Spleen (tissue), 11 donors: ENCODE measurements around the gene SZRD1. TPM values are rescaled to one million over a fixed set of nuclear protein-coding genes. Genes with fewer than 3 reads are reported as not detected.
A peak's percentile ranks its signal among the peaks of the same experiment; 100 is the strongest.

Source experiments
- DNase-seq: peaks from one replicate; pipeline ENCODE4 v3.0.0-alpha.2; 2020
- H3K27ac ChIP-seq, 8 donors: fragments of 200-600 bp; sonication (generic) in 7 of 8; 1 replicate in 4 of 8; 2 replicates in 4 of 8; pipeline versions ENCODE4 v1.5.0 to v1.8.0; 2016 to 2021; ENCODE audit warnings: inconsistent platforms in 4 of 8, mild to moderate bottlenecking in 4 of 8, moderate library complexity in 1 of 8
- H3K27me3 ChIP-seq, 7 donors: fragments of 200-600 bp; sonication (generic) in 6 of 7; replicated peaks in 1 of 7; 1 replicate in 4 of 7; 2 replicates in 3 of 7; pipeline versions ENCODE4 v1.5.0 to v1.8.0; 2016 to 2021; ENCODE audit warnings: inconsistent platforms in 3 of 7, mild to moderate bottlenecking in 1 of 7
- H3K36me3 ChIP-seq, 6 donors: fragments of 200-600 bp; sonication (generic) in 5 of 6; 1 replicate in 4 of 6; 2 replicates in 2 of 6; pipeline versions ENCODE4 v1.5.0 to v1.8.0; 2016 to 2021; ENCODE audit warnings: inconsistent platforms in 2 of 6
- H3K4me1 ChIP-seq, 6 donors: fragments of 200-600 bp; sonication (generic) in 5 of 6; 1 replicate in 3 of 6; 2 replicates in 3 of 6; pipeline versions ENCODE4 v1.5.0 to v1.8.0; 2016 to 2021; ENCODE audit warnings: inconsistent platforms in 3 of 6
- H3K4me3 ChIP-seq, 8 donors: fragments of 200-600 bp; sonication (generic) in 7 of 8; 1 replicate in 4 of 8; 2 replicates in 4 of 8; pipeline versions ENCODE4 v1.5.0 to v1.8.0; 2016 to 2021; ENCODE audit warnings: inconsistent platforms in 4 of 8, mild to moderate bottlenecking in 4 of 8, moderate library complexity in 2 of 8
- H3K9me3 ChIP-seq, 8 donors: fragments of 200-600 bp; sonication (generic) in 7 of 8; 1 replicate in 4 of 8; 2 replicates in 4 of 8; pipeline versions ENCODE4 v1.5.0 to v1.8.0; 2016 to 2021; ENCODE audit warnings: inconsistent platforms in 4 of 8
- CTCF ChIP-seq, 11 experiments: fragments of 200-600 bp in 7 of 11; fragments of 450-650 bp in 4 of 11; sonication (generic) in 4 of 11; IDR thresholded peaks in 8 of 11; conservative IDR thresholded peaks in 3 of 11; 1 replicate in 7 of 11; 2 replicates in 4 of 11; pipeline versions ENCODE4 v1.4.0 to v1.8.0; 2016 to 2021; ENCODE audit warnings: antibody characterized with exemption in 11 of 11, inconsistent platforms in 4 of 11, mild to moderate bottlenecking in 1 of 11
- POLR2A ChIP-seq, 3 donors: fragments of 450-650 bp; IDR thresholded peaks; one replicate each; pipeline ENCODE4 v1.5.1; 2017; ENCODE audit warnings: antibody characterized with exemption in 3 of 3, mild to moderate bottlenecking in 1 of 3
- POLR2AphosphoS5 ChIP-seq, 3 donors: sonication (generic); formaldehyde crosslinking; IDR thresholded peaks; one replicate each; pipeline ENCODE4 v1.5.1; 2017; ENCODE audit warnings: antibody characterized with exemption in 3 of 3
- whole genome bisulfite sequencing, 5 donors: extraction: QIAGEN DNeasy Blood & Tissue Kit in 3 of 5; methylation state at CpG; one replicate each; pipeline versions ENCODE4 v1.1.5 to v1.1.7; 2013 to 2018; 5-methylcytosine and 5-hydroxymethylcytosine counted together
- intact Hi-C: fragments of 100-400 bp; cut with DNase I; formaldehyde crosslinking; loops from one replicate; pipeline ENCODE4 v1.15.0; 2023; ENCODE audit warnings: low total_unique reads
- polyA plus RNA-seq, 3 donors: library from polyadenylated mRNA; stranded (reverse); fragments of 200-250 nt; gene quantifications; one replicate each; pipeline ENCODE4 v1.2.1, GENCODE V29; 2013
- total RNA-seq, 7 donors: library from RNA; depleted of rRNA in 3 of 7; stranded (reverse); fragments of >200 nt in 3 of 7; fragmentation: NEBNext Ultra II Directional in 4 of 7; extraction: Animal tissue kit (Norgen Biotek cat#: 25700) in 4 of 7; gene quantifications; one replicate each; pipeline versions ENCODE4 v1.1.0 to v1.2.1, GENCODE V29; 2016 to 2021
- donor health status: healthy with polysubstance abuse.
- donor health status: DM: no; HTN: no; CAD: no; lungs with moderate emphysema.
- donor health status: DM: no; HTN: no; CAD: no.
- donor health status: Bipolar disorder and iron deficiency.
- donor health status: healthy.
- donor health status: DM: no; HTN: no; CAD: no.
- donor health status: DM: yes; HTN: yes; CAD: no.

The SZRD1 gene
- total and polyA plus RNA-seq, 10 donors: 37.8 to 129 (median 84.6) TPM

- intact Hi-C loops: no loop called here
Observed at GRCh38 chr1:16410803-16411202, 43.8 kb downstream of the SZRD1 start.

GRCh38 chr1:16413191-16413590 is 46.1 kb downstream of the SZRD1 start:
- intact Hi-C loops: no loop called here
- Histone ChIP-seq H3K27ac (no peak overlapping the region), H3K27me3 (no peaks in the 10 kb centered on the region), H3K9me3 (no peaks in the 10 kb centered on the region), H3K4me3 (no peak overlapping the region), H3K36me3 (no peaks in the 10 kb centered on the region), H3K4me1 (peaks cover 0 to 8% (median 2%) of the 10 kb centered on the region in 6 donors)
- TF ChIP-seq POLR2A (IDR thresholded peaks at IDR 0.05) (no peak), POLR2AphosphoS5 (IDR thresholded peaks at IDR 0.05) (no peak), CTCF (IDR thresholded peaks at IDR 0.05 in 8 of 11, conservative IDR thresholded peaks at IDR 0.05 in 3 of 11) (no peak)
- 84 to 92% (median 87%) methylated on average over 3 of the region's 3 CpGs for WGBS, 5 donors
- DNase-seq: no peak

More at GRCh38 chr1:16410803-16411202, 43.8 kb downstream of the SZRD1 start:
- no peak overlapping the region for H3K27ac ChIP-seq
- TF ChIP-seq POLR2A (IDR thresholded peaks at IDR 0.05): no peak
- no peak for TF ChIP-seq POLR2AphosphoS5 (IDR thresholded peaks at IDR 0.05)
- TF ChIP-seq CTCF (IDR thresholded peaks at IDR 0.05 in 8 of 11, conservative IDR thresholded peaks at IDR 0.05 in 3 of 11): no peak
- peaks cover 0 to 8% (median 2%) of the 10 kb centered on the region in 6 donors for H3K4me1 ChIP-seq
- no peak overlapping the region for H3K4me3 ChIP-seq
- no peaks in the 10 kb centered on the region for H3K9me3 ChIP-seq
- DNase-seq: no peak
- 93 to 97% (median 96%) methylated on average over 5 of the region's 5 CpGs for WGBS, 5 donors
- no peaks in the 10 kb centered on the region for H3K27me3 ChIP-seq
- no peaks in the 10 kb centered on the region for H3K36me3 ChIP-seq

- Histone ChIP-seq H3K9me3 (no peaks in the 10 kb centered on the region), H3K4me3 (no peak overlapping the region), H3K4me1 (peaks cover 0 to 26% (median 15%) of the 10 kb centered on the region in 6 donors), H3K36me3 (no peaks in the 10 kb centered on the region), H3K27me3 (no peaks in the 10 kb centered on the region), H3K27ac (no peak overlapping the region)
- TF ChIP-seq CTCF (IDR thresholded peaks at IDR 0.05 in 8 of 11, conservative IDR thresholded peaks at IDR 0.05 in 3 of 11): no peak
- TF ChIP-seq POLR2AphosphoS5 (IDR thresholded peaks at IDR 0.05): no peak
- no peak for TF ChIP-seq POLR2A (IDR thresholded peaks at IDR 0.05)
- 85 to 91% (median 87%) methylated on average over 7 of the region's 7 CpGs for WGBS, 5 donors
- no peak for DNase-seq
- intact Hi-C loops: no loop called here
Observed at GRCh38 chr1:16418823-16419425, 51.9 kb downstream of the SZRD1 start.

GRCh38 chr1:16420424-16421118 is 53.5 kb downstream of the SZRD1 start:
- peak overlapping the region in 1 of 8 donors; percentile 30 for H3K4me3 ChIP-seq
- H3K27me3 ChIP-seq: no peaks in the 10 kb centered on the region
- peak overlapping the region; percentile 17 to 84 (median 70) for H3K27ac ChIP-seq
- peak; percentile 83 for DNase-seq
- TF ChIP-seq POLR2AphosphoS5 (IDR thresholded peaks at IDR 0.05) (peak in 2 of 3 donors; percentile 41 to 78), CTCF (IDR thresholded peaks at IDR 0.05 in 8 of 11, conservative IDR thresholded peaks at IDR 0.05 in 3 of 11) (no peak), POLR2A (IDR thresholded peaks at IDR 0.05) (no peak)
- peaks cover 0 to 26% (median 15%) of the 10 kb centered on the region in 6 donors for H3K4me1 ChIP-seq
- WGBS, 5 donors: 48 to 62% (median 58%) methylated on average over 9 of the region's 9 CpGs
- intact Hi-C loops: no loop called here
- H3K36me3 ChIP-seq: no peaks in the 10 kb centered on the region
- no peaks in the 10 kb centered on the region for H3K9me3 ChIP-seq
